IPS DF 4.7 (cell line): ENCODE data around the gene SAV1.

Experiments used
- DNase-seq: peaks from one replicate; pipeline ENCODE4 v3.0.0-alpha.2; 2013; ENCODE audit warnings: low spot score; ENCODE audit errors: extremely low read depth

SAV1 gene

GRCh38 chr14:50607761-50608160 is 60.3 kb downstream of the SAV1 start:
- DNase-seq: no peak

- DNase-seq: no peak
Observed at GRCh38 chr14:50607181-50607580, 60.9 kb downstream of the SAV1 start.

- no peak for DNase-seq
Observed at GRCh38 chr14:50606468-50606867, 61.6 kb downstream of the SAV1 start.

GRCh38 chr14:50605766-50606165 is 62.3 kb downstream of the SAV1 start:
- no peak for DNase-seq

- DNase-seq: no peak
Observed at GRCh38 chr14:50603565-50603964, 64.5 kb downstream of the SAV1 start.

- no peak for DNase-seq
Observed at GRCh38 chr14:50602035-50602434, 66.1 kb downstream of the SAV1 start.

- no peak for DNase-seq
Observed at GRCh38 chr14:50601394-50601793, 66.7 kb downstream of the SAV1 start.

- DNase-seq: no peak
Observed at GRCh38 chr14:50600849-50601248, 67.3 kb downstream of the SAV1 start.

- DNase-seq: no peak
Observed at GRCh38 chr14:50599700-50600444, 68.2 kb downstream of the SAV1 start.

GRCh38 chr14:50598765-50599164 is 69.3 kb downstream of the SAV1 start:
- no peak for DNase-seq

GRCh38 chr14:50594577-50595316 is 73.4 kb downstream of the SAV1 start:
- DNase-seq: no peak

GRCh38 chr14:50590464-50590863 is 77.6 kb downstream of the SAV1 start:
- no peak for DNase-seq
